Measurements from ENCODE around the gene INO80. TPM values are rescaled to one million over a fixed set of nuclear protein-coding genes. Genes with fewer than 3 reads are reported as not detected.

Gene INO80
- total RNA-seq, 1 experiment from 2014 or later, result 27.3 TPM

DNA sequence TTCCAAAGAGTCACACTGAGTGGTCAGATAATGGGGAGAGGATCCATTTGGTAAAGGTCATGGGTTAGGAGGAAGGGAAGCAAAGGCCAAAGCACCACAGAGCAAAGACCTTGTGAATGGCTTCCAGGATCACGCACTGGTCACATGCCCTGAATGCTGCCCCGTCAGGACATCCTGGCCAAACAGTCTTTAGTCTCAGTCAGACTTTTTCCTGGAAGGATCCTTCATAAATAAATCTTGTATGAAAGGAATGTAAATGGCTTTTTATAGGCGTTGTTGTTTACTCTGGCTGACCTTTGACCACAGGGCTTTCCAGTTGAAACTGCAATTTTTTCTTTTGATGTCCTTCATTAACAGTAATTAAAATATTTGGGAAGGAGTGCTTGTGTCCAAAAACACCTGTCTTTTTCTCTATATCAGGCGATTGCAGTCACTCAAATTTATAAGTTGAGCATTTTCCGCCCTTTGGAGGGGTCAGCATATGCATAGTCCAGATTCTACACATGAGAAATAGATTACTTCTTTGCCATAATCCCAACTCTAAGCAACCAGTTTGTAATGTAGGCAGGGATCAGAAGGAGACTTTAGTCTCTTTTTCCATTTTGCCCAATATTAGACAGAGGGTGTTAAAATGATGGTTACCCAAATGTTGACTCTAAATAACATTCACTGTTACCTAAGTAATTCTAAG is 114.4 kb downstream of the INO80 start:
- no peak for DNase-seq (ENCODE audit: low spot score)
- TF ChIP-seq EZH2 (IDR thresholded peaks at IDR 0.05; ENCODE audit: borderline replicate concordance, low read depth, low read length, poor library complexity, severe bottlenecking), result no peak
- TF ChIP-seq, protein P1, sequence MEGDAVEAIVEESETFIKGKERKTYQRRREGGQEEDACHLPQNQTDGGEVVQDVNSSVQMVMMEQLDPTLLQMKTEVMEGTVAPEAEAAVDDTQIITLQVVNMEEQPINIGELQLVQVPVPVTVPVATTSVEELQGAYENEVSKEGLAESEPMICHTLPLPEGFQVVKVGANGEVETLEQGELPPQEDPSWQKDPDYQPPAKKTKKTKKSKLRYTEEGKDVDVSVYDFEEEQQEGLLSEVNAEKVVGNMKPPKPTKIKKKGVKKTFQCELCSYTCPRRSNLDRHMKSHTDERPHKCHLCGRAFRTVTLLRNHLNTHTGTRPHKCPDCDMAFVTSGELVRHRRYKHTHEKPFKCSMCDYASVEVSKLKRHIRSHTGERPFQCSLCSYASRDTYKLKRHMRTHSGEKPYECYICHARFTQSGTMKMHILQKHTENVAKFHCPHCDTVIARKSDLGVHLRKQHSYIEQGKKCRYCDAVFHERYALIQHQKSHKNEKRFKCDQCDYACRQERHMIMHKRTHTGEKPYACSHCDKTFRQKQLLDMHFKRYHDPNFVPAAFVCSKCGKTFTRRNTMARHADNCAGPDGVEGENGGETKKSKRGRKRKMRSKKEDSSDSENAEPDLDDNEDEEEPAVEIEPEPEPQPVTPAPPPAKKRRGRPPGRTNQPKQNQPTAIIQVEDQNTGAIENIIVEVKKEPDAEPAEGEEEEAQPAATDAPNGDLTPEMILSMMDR (conservative IDR thresholded peaks at IDR 0.05; ENCODE audit: low read depth, low read length), result no peak
- no TSS peak for BruUV-seq (replicated peaks)
- no peak overlapping the region for H3K4me3 ChIP-seq (ENCODE audit: low read depth, low read length, poor library complexity, severe bottlenecking)
- intact Hi-C loops (cut with micrococcal nuclease; ENCODE audit: unreplicated experiment), result no loop called here
- no peaks in the 10 kb centered on the region for H3K4me1 ChIP-seq (ENCODE audit: insufficient read depth, low read length, poor library complexity, severe bottlenecking)
- POLR2A ChIA-PET (ENCODE audit: low non-redundant PET), result no interaction called here
- peaks cover 30% of the 10 kb centered on the region for H3K36me3 ChIP-seq (ENCODE audit: insufficient read depth, low read length, poor library complexity, severe bottlenecking)
- H3K9me3 ChIP-seq (ENCODE audit: low read depth, low read length, poor library complexity, severe bottlenecking), result no peaks in the 10 kb centered on the region
- CTCF ChIA-PET, result no interaction called here
- no peaks in the 10 kb centered on the region for H3K27me3 ChIP-seq (replicated peaks; ENCODE audit: insufficient read depth, low read depth, low read length, poor library complexity)
- no peak overlapping the region for H3K27ac ChIP-seq (ENCODE audit: low read depth, low read length, poor library complexity, severe bottlenecking)

DNA sequence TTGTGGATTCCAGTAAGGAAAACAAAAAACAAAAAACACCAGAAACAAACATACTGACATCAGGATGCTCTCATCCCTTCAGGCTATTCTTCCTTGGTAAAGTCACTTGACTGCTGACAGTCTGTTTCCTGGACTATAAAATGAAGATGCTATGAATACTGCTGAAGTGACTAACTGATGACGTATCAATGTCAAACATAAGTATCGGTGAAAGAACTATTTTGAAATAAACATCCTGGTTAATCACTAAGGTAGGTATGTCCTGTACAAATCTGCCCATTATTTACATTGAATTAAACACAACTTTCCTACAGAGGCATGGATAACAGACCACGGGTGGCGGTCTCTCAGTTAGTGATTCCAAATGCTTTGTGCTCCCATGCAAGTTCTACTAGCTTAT is 116.9 kb downstream of the INO80 start:
- CTCF ChIA-PET, result no interaction called here

DNA sequence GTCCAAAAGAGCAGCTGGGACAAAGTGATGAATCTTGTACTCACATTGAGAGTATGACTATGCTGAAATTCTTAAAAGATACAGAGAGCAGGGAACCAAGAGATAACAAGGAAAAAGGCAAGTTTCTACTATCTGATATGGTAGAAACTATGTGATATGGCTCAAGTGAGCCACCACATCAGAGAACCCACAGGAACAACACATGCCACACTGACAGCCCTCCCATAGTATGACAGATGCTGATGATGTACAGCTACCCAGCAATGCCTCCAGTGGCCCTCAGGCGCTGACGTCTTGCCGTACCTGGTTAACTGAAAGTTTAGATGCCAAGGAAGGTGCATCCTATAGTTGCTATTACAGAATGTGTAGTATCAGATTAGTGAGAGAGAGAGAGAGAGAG is 120.4 kb downstream of the INO80 start:
- intact Hi-C loops (cut with micrococcal nuclease; ENCODE audit: unreplicated experiment), result no loop called here
- CTCF ChIA-PET, result interaction anchor here (0.6 kb wide), 1 partner anchor 71 kb away, joined by 3 read pairs; no protein-coding TSS in a partner anchor
- Histone ChIP-seq H3K4me1 (ENCODE audit: insufficient read depth, low read length, poor library complexity, severe bottlenecking) (peaks cover 27% of the 10 kb centered on the region), H3K4me3 (ENCODE audit: low read depth, low read length, poor library complexity, severe bottlenecking) (no peak overlapping the region), H3K9me3 (ENCODE audit: low read depth, low read length, poor library complexity, severe bottlenecking) (no peaks in the 10 kb centered on the region), H3K27me3 (replicated peaks; ENCODE audit: insufficient read depth, low read depth, low read length, poor library complexity) (no peaks in the 10 kb centered on the region), H3K36me3 (ENCODE audit: insufficient read depth, low read length, poor library complexity, severe bottlenecking) (peaks cover 26% of the 10 kb centered on the region), H3K27ac (ENCODE audit: low read depth, low read length, poor library complexity, severe bottlenecking) (no peak overlapping the region)
- no peak for DNase-seq (ENCODE audit: low spot score)
- BruUV-seq (replicated peaks), result no TSS peak
- POLR2A ChIA-PET (ENCODE audit: low non-redundant PET), result no interaction called here
- TF ChIP-seq, protein P1 (conservative IDR thresholded peaks at IDR 0.05; ENCODE audit: low read depth, low read length), result no peak
- no peak for TF ChIP-seq EZH2 (IDR thresholded peaks at IDR 0.05; ENCODE audit: borderline replicate concordance, low read depth, low read length, poor library complexity, severe bottlenecking)

More for the DNA sequence above, 116.9 kb downstream of the INO80 start:
- DNase-seq (ENCODE audit: low spot score), result no peak
- POLR2A ChIA-PET (ENCODE audit: low non-redundant PET), result no interaction called here
- TF ChIP-seq, protein P1 (conservative IDR thresholded peaks at IDR 0.05; ENCODE audit: low read depth, low read length), result no peak
- no peak for TF ChIP-seq EZH2 (IDR thresholded peaks at IDR 0.05; ENCODE audit: borderline replicate concordance, low read depth, low read length, poor library complexity, severe bottlenecking)
- Histone ChIP-seq H3K27ac (ENCODE audit: low read depth, low read length, poor library complexity, severe bottlenecking) (no peak overlapping the region), H3K9me3 (ENCODE audit: low read depth, low read length, poor library complexity, severe bottlenecking) (no peaks in the 10 kb centered on the region), H3K4me1 (ENCODE audit: insufficient read depth, low read length, poor library complexity, severe bottlenecking) (no peaks in the 10 kb centered on the region), H3K4me3 (ENCODE audit: low read depth, low read length, poor library complexity, severe bottlenecking) (no peak overlapping the region), H3K36me3 (ENCODE audit: insufficient read depth, low read length, poor library complexity, severe bottlenecking) (peaks cover 35% of the 10 kb centered on the region), H3K27me3 (replicated peaks; ENCODE audit: insufficient read depth, low read depth, low read length, poor library complexity) (no peaks in the 10 kb centered on the region)
- intact Hi-C loops (cut with micrococcal nuclease; ENCODE audit: unreplicated experiment), result no loop called here
- no TSS peak for BruUV-seq (replicated peaks)

Data from A673 (cell line).